ENCODE data around the gene CCDC177. TPM values are rescaled to one million over a fixed set of nuclear protein-coding genes. Genes with fewer than 3 reads are reported as not detected.

CCDC177 gene
- polyA plus RNA-seq, 1 donor (not counting 4 experiments of a cell fraction or from before 2014, with no cell fraction given) = not detected

- Histone ChIP-seq H2AFZ (ENCODE audit: control insufficient read depth, low read length) (no peak overlapping the region), H3K27me3 (ENCODE audit: control insufficient read depth, extremely low read depth, insufficient read depth, low read length) (no peaks in the 10 kb centered on the region), H3K4me1 (ENCODE audit: control insufficient read depth, extremely low read depth, insufficient read depth, low read length) (peaks cover 12% of the 10 kb centered on the region), H3K9me3 (ENCODE audit: control insufficient read depth, low read depth, low read length) (no peaks in the 10 kb centered on the region), H3K4me2 (ENCODE audit: control insufficient read depth, extremely low read depth, insufficient read depth, low read depth, low read length) (no peak overlapping the region), H3K36me3 (ENCODE audit: control insufficient read depth in 2 of 2, extremely low read depth in 1 of 2, insufficient read depth in 2 of 2, low read length in 2 of 2) (no peaks in the 10 kb centered on the region), H3K9me1 (ENCODE audit: control insufficient read depth, extremely low read depth, insufficient read depth, low read length) (no peaks in the 10 kb centered on the region), H3K4me3 (ENCODE audit: control insufficient read depth in 2 of 3, extremely low read depth in 1 of 3, insufficient read depth in 2 of 3, low read depth in 1 of 3, low read length in 3 of 3) (no peak overlapping the region), H3K9ac (ENCODE audit: control insufficient read depth, extremely low read depth, insufficient read depth, low read length) (no peak overlapping the region), H3K79me2 (ENCODE audit: control insufficient read depth, insufficient read depth, low read length) (no peaks in the 10 kb centered on the region), H4K20me1 (ENCODE audit: control insufficient read depth, extremely low read depth, insufficient read depth, low read length) (no peaks in the 10 kb centered on the region), H3K27ac (ENCODE audit: control insufficient read depth, insufficient read depth, low read length) (no peak overlapping the region)
- FAIRE-seq (no peak), DNase-seq (ENCODE audit: low read depth, low spot score) (no peak)
- TF ChIP-seq CTCF (optimal IDR thresholded peaks at IDR 0.05 in 1 of 3, IDR thresholded peaks at IDR 0.05 in 1 of 3, conservative IDR thresholded peaks at IDR 0.05 in 1 of 3; ENCODE audit: extremely low read depth in 1 of 3, insufficient read depth in 2 of 3, low read length in 3 of 3) (no peak), EZH2 (IDR thresholded peaks at IDR 0.05; ENCODE audit: low read length) (no peak)
- dilution Hi-C loops (cut with MboI; ENCODE audit: extremely low pct_ligation_motif_present, low sequenced_read_pairs) = no loop called here
These were observed 20.2 kb upstream of the CCDC177 start for GRCh38 chr14:69594846-69595245.

- Histone ChIP-seq H3K9ac (ENCODE audit: control insufficient read depth, extremely low read depth, insufficient read depth, low read length) (no peak overlapping the region), H3K9me3 (ENCODE audit: control insufficient read depth, low read depth, low read length) (no peaks in the 10 kb centered on the region), H3K4me3 (ENCODE audit: control insufficient read depth in 2 of 3, extremely low read depth in 1 of 3, insufficient read depth in 2 of 3, low read depth in 1 of 3, low read length in 3 of 3) (peak overlapping the region in 2 of 3 experiments; percentile 9 to 41), H4K20me1 (ENCODE audit: control insufficient read depth, extremely low read depth, insufficient read depth, low read length) (no peaks in the 10 kb centered on the region), H3K79me2 (ENCODE audit: control insufficient read depth, insufficient read depth, low read length) (no peaks in the 10 kb centered on the region), H3K4me2 (ENCODE audit: control insufficient read depth, extremely low read depth, insufficient read depth, low read depth, low read length) (peak overlapping the region; percentile 37), H3K27me3 (ENCODE audit: control insufficient read depth, extremely low read depth, insufficient read depth, low read length) (no peaks in the 10 kb centered on the region), H3K36me3 (ENCODE audit: control insufficient read depth in 2 of 2, extremely low read depth in 1 of 2, insufficient read depth in 2 of 2, low read length in 2 of 2) (no peaks in the 10 kb centered on the region), H3K4me1 (ENCODE audit: control insufficient read depth, extremely low read depth, insufficient read depth, low read length) (peaks cover 12% of the 10 kb centered on the region), H2AFZ (ENCODE audit: control insufficient read depth, low read length) (peak overlapping the region; percentile 39), H3K27ac (ENCODE audit: control insufficient read depth, insufficient read depth, low read length) (no peak overlapping the region), H3K9me1 (ENCODE audit: control insufficient read depth, extremely low read depth, insufficient read depth, low read length) (no peaks in the 10 kb centered on the region)
- DNase-seq (ENCODE audit: low read depth, low spot score) (no peak), FAIRE-seq (peak; percentile 5)
- TF ChIP-seq EZH2 (IDR thresholded peaks at IDR 0.05; ENCODE audit: low read length) (no peak), CTCF (optimal IDR thresholded peaks at IDR 0.05 in 1 of 3, IDR thresholded peaks at IDR 0.05 in 1 of 3, conservative IDR thresholded peaks at IDR 0.05 in 1 of 3; ENCODE audit: extremely low read depth in 1 of 3, insufficient read depth in 2 of 3, low read length in 3 of 3) (no peak)
- dilution Hi-C loops (cut with MboI; ENCODE audit: extremely low pct_ligation_motif_present, low sequenced_read_pairs) = no loop called here
These were observed 18.5 kb upstream of the CCDC177 start for GRCh38 chr14:69593018-69593677.

All from keratinocyte (primary cell).